Hematopoietic multipotent progenitor cell treated with erythropoietin and hydrocortisone succinate and interleukin-3 and kit ligand, for 17 days (in vitro differentiated cells): ENCODE results near the gene LDLRAD2.

Source experiments
- DNase-seq: peaks from one replicate; pipeline ENCODE4 v3.0.0-alpha.2; 2015; ENCODE audit warnings: low spot score

Gene LDLRAD2

GRCh38 chr1:21863981-21864380, 51.9 kb downstream of the LDLRAD2 start:
- no peak for DNase-seq

GRCh38 chr1:21864730-21865129, 52.7 kb downstream of the LDLRAD2 start:
- DNase-seq = no peak

DNA sequence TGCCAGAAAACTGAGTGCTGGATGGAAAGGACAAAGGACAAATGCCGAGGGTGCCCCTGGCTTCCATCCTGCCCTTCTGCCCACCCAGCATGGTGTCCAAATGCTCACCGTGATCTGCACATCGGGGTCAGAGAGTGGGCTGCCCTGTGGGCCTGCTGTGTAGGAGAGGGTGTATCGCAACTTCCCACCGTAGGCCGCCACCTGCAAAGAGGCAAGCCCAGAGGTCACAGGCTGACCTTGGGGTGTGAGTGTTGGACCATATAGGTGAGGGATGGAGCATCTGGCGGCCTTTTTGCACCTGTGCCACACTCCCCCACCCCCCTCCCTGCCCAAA, 53.5 kb downstream of the LDLRAD2 start:
- no peak for DNase-seq

DNA sequence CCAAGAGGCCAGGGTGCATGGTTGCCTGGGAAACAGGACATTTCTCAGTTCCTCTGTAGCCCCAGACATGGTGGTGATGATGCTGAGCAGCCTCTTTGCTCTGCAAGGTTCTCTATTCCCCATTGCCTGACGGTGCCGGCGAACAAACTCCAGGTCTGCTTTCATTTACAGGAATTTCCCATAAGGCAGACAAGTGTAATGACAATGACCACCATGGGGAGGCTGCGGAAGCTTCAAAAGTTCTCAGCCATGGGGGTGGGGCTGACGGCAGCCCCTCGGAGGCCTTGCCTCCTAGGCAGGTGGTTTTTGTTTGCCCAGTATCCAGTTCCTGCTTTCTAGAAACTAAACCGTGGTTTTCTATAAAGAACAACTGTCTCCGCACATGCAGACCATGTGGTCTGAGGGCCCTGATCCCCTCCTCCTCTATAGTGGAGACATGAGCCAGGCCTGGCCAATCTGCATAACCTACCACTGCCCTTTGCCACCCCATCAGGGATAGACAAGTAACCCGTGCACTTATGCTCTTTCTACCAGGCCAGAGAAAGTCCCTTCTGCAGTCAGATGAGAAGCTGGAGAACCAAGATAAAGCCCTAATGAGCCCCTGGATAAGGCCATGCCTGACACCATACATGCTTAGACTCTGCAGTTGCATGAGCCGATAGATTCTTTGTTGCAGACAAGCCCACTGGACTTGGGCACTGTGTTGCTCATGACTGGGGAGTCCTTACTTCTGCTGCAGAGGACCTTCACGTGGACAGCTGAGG, 54.1 kb downstream of the LDLRAD2 start:
- peak; percentile 47 for DNase-seq

DNA sequence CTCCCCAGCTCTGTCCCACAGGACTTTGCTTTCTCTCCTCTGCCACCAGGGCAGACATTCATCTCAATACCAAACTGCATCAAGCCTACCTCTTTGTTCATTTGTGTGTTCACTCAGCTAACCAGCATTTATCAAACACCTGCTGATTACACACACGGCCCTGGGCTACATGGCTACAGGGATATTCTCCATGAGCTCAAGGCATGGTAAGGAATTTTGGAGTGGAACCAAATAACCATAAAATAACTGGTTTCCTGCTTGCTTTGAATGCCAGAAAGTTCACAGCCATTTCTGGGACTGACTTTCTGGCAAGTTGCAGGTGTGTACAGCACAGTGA, 54.6 kb downstream of the LDLRAD2 start:
- DNase-seq = no peak

DNA sequence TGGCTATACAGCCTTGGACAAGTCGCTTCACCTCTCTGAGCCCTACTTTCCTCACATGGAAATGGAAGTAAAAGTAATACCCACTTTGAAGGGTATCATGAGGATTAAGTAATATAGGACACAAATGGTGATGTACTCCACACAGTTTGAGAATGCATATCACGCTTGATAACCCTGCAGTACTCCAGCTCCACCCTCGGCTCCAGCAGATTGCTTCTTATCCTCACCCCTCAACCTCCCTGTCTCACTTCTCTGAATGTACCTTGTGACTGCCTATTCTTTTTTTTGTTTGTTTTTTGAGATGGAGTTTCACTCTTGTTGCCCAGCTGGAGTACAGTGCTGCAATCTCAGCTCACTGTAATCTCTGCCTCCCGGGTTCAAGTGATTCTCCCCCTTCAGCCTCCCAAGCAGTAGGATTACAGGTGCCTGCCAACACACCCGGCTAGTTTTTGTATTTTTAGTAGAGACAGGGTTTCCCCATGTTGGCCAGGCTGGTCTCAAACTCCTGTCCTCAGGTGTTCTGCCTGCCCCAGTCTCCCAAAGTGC, 55.5 kb downstream of the LDLRAD2 start:
- peak; percentile 19 for DNase-seq

GRCh38 chr1:21868482-21868881, 56.4 kb downstream of the LDLRAD2 start:
- no peak for DNase-seq

DNA sequence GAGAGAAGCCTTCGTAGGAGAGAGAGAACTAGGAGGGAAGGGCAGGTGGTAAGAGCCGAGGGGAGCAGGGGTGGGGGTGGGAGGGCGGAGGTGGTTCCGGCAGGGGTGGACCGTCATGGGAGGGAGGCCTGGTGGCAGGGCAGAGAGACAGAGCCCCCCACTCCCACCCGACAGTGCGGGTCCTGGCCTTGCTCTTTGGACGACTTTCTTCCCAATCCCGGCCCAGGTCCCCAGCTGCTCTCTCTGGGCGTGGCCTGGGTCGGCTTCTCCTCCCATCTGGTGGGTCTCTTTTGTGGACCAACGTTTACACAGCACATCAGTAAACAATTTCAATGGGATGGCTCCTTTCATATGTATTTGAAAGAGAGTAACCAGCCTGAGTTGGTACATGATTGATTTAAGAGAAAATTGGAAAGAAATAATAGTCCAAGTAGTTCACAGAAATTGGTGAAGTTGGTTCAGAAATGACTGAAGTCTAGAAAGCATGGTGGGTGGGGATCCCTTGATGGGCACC, 56.9 kb downstream of the LDLRAD2 start:
- DNase-seq = no peak

- DNase-seq = no peak
These were observed 57.6 kb downstream of the LDLRAD2 start for GRCh38 chr1:21869620-21870121.

DNA sequence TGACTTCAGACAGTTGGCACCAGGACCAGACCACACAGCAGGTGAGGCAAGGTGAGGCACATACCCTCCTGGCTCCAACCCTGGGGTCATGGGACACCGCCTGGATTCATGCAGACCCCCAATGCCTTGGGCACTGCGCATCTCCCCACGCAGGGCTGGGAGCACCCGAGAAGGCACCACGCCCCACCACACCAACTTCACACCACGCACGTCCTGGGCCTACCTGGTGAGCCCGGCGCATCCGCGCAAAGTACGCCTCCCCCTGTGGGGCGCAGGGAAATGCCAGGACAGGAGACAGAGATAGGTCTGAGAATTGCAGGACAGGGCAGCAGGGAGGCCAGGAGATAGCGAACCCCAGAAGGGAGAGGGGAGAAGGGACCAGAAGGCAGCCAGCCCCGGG, 58.5 kb downstream of the LDLRAD2 start:
- DNase-seq = no peak

- DNase-seq = no peak
These were observed 59.9 kb downstream of the LDLRAD2 start for GRCh38 chr1:21871943-21872342.

DNA sequence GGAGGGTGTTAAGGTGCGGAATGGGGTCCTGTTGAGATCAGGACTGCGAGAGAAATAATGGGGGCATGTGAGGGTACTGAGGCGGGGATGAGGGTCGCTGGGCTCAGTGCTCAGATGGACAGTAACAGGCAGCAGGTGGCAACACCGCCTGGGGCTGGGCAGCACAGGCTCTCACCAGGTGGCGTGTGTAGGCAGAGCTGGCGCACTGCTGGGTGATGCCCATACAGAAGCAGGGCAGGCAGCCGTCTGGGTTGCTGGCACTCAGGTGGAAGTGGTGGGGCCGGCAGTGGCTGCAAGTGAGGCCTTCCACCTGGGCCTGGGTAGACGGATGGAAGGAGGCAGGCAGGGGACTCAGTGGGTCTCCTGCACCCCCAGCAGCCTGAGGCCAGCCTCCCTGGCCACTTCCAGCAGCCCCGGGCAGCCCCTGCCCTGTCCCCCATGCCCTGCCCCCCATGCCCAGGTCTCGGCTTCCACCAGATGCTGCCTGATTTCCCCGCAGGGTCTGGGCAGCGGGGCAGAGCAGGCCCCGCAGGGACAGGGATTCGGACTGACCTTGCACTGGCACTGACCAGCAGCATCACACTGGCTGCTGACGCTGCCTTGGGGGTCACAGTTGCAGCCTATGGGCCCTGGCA, 60.5 kb downstream of the LDLRAD2 start:
- DNase-seq = no peak

DNA sequence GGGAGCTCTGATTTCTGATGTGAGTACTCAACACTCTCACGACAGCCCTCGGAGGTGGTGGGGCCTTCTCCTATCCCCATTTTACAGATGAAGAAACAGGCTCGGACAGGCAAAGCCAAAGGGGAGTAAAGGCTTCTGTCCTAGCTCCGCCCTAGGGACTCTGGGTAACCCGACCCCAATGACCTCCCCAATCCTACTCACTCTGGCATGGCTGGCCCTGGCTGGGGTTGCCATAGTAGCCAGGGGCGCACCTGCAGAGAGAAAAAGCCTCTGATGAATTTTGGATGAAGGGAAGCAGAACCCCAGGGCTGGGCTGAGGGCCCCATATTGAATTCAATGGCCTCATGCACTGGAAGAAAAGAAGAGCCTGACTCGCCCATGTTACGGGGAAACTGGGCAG, 61.1 kb downstream of the LDLRAD2 start:
- no peak for DNase-seq

- no peak for DNase-seq
These were observed 61.7 kb downstream of the LDLRAD2 start for GRCh38 chr1:21873761-21874160.

DNA sequence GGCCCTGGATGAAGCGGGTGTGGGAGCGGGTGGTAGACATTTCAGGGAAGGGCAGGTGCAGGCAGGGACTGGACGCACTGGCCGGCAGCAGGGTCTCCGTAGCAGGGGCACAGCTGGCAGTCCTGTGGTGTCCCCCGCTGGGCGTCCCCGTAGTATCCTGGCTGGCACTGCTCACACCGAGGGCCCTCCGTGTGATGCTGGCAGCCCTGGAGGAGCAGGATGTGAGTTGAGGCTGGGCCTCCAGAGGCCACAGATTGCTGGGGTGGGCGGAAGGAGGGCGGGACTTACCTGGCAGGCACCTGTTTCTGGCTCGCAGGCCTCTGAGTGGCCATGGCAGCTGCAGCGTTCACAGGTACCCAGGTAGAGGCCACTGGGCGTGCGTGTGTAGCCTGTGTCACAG, 62.3 kb downstream of the LDLRAD2 start:
- DNase-seq = no peak
